Skeletal muscle tissue (tissue), 4 donors: ENCODE results near the gene CEP128. TPM values are rescaled to one million over a fixed set of nuclear protein-coding genes. Genes with fewer than 3 reads are reported as not detected.

Experiments
- H3K27ac ChIP-seq: one replicate; pipeline ENCODE4 v1.7.0; 2013; ENCODE audit warnings: mild to moderate bottlenecking, low read depth, low read length, inconsistent platforms
- H3K27me3 ChIP-seq, 3 donors: one replicate each; pipeline ENCODE4 v1.7.0; 2013; ENCODE audit warnings: low read length in 3 of 3; ENCODE audit not compliant: control insufficient read depth in 3 of 3, insufficient read depth in 3 of 3
- H3K36me3 ChIP-seq, 3 donors: one replicate each; pipeline ENCODE4 v1.7.0; 2013; ENCODE audit warnings: low read length in 3 of 3; ENCODE audit not compliant: control insufficient read depth in 3 of 3, insufficient read depth in 3 of 3
- H3K4me1 ChIP-seq, 3 donors: one replicate each; pipeline ENCODE4 v1.7.0; 2013; ENCODE audit warnings: low read length in 3 of 3, mild to moderate bottlenecking in 3 of 3; ENCODE audit not compliant: control insufficient read depth in 3 of 3, insufficient read depth in 3 of 3
- H3K4me3 ChIP-seq, 3 donors: one replicate each; pipeline ENCODE4 v1.7.0; 2013; ENCODE audit warnings: low read length in 3 of 3
- H3K9ac ChIP-seq, 3 donors: one replicate each; pipeline ENCODE4 v1.7.0; 2013; ENCODE audit warnings: low read length in 3 of 3, mild to moderate bottlenecking in 3 of 3, moderate library complexity in 2 of 3, low read depth in 1 of 3
- H3K9me3 ChIP-seq, 3 donors: one replicate each; pipeline ENCODE4 v1.7.0; 2013; ENCODE audit warnings: low read length in 3 of 3; ENCODE audit not compliant: control insufficient read depth in 3 of 3
- total RNA-seq: library from RNA; depleted of rRNA; stranded (reverse); fragments of >200 nt; gene quantifications from one replicate; pipeline ENCODE4 v1.2.3, GENCODE V29; 2014
- donor health status: Osteomylitis.

CEP128 gene
- total RNA-seq, 1 donor from 2014 or later: 6.8 TPM

GRCh38 chr14:80862983-80863382 lies 78.6 kb downstream of the CEP128 start:
- Histone ChIP-seq H3K9ac (no peak overlapping the region), H3K9me3 (peaks cover 0 to 3% (median 0%) of the 10 kb centered on the region in 3 donors)

GRCh38 chr14:80862541-80862940 lies 79.0 kb downstream of the CEP128 start:
- H3K27ac ChIP-seq: no peak overlapping the region
- no peaks in the 10 kb centered on the region for H3K27me3 ChIP-seq
- H3K4me3 ChIP-seq: no peak overlapping the region
- no peak overlapping the region for H3K9ac ChIP-seq
- H3K4me1 ChIP-seq: no peaks in the 10 kb centered on the region
- H3K36me3 ChIP-seq: no peaks in the 10 kb centered on the region
- H3K9me3 ChIP-seq: peaks cover 0 to 3% (median 0%) of the 10 kb centered on the region in 3 donors

More at GRCh38 chr14:80862983-80863382, 78.6 kb downstream of the CEP128 start:
- H3K4me3 ChIP-seq: no peak overlapping the region
- no peaks in the 10 kb centered on the region for H3K36me3 ChIP-seq
- no peaks in the 10 kb centered on the region for H3K4me1 ChIP-seq
- no peak overlapping the region for H3K27ac ChIP-seq
- no peaks in the 10 kb centered on the region for H3K27me3 ChIP-seq

GRCh38 chr14:80850197-80850814 lies 91.2 kb downstream of the CEP128 start:
- H3K9me3 ChIP-seq: no peaks in the 10 kb centered on the region
- no peak overlapping the region for H3K4me3 ChIP-seq
- H3K27ac ChIP-seq: no peak overlapping the region
- no peaks in the 10 kb centered on the region for H3K27me3 ChIP-seq
- H3K9ac ChIP-seq: no peak overlapping the region
- H3K4me1 ChIP-seq: no peaks in the 10 kb centered on the region
- no peaks in the 10 kb centered on the region for H3K36me3 ChIP-seq

GRCh38 chr14:80847070-80847469 lies 94.5 kb downstream of the CEP128 start:
- Histone ChIP-seq H3K4me1 (peaks cover 0 to 5% (median 0%) of the 10 kb centered on the region in 3 donors), H3K9ac (no peak overlapping the region), H3K36me3 (no peaks in the 10 kb centered on the region), H3K27me3 (no peaks in the 10 kb centered on the region), H3K27ac (no peak overlapping the region), H3K4me3 (no peak overlapping the region), H3K9me3 (no peaks in the 10 kb centered on the region)

- no peak overlapping the region for H3K9ac ChIP-seq
- no peaks in the 10 kb centered on the region for H3K27me3 ChIP-seq
- no peak overlapping the region for H3K4me3 ChIP-seq
- H3K4me1 ChIP-seq: peaks cover 0 to 5% (median 0%) of the 10 kb centered on the region in 3 donors
- no peaks in the 10 kb centered on the region for H3K36me3 ChIP-seq
- no peaks in the 10 kb centered on the region for H3K9me3 ChIP-seq
- no peak overlapping the region for H3K27ac ChIP-seq
These were observed 95.7 kb downstream of the CEP128 start for GRCh38 chr14:80845856-80846255.

GRCh38 chr14:80844872-80845271 lies 96.7 kb downstream of the CEP128 start:
- Histone ChIP-seq H3K4me3 (no peak overlapping the region), H3K9me3 (no peaks in the 10 kb centered on the region), H3K27ac (no peak overlapping the region), H3K36me3 (no peaks in the 10 kb centered on the region), H3K27me3 (no peaks in the 10 kb centered on the region), H3K4me1 (peaks cover 0 to 5% (median 0%) of the 10 kb centered on the region in 3 donors), H3K9ac (no peak overlapping the region)

GRCh38 chr14:80839743-80840142 lies 101.8 kb downstream of the CEP128 start:
- Histone ChIP-seq H3K9me3 (no peaks in the 10 kb centered on the region), H3K4me1 (peaks cover 0 to under 1% (median 0%) of the 10 kb centered on the region in 3 donors), H3K27ac (no peak overlapping the region), H3K4me3 (no peak overlapping the region), H3K9ac (no peak overlapping the region), H3K36me3 (no peaks in the 10 kb centered on the region), H3K27me3 (no peaks in the 10 kb centered on the region)

- H3K4me3 ChIP-seq: no peak overlapping the region
- H3K9me3 ChIP-seq: peaks cover 3 to 4% (median 3%) of the 10 kb centered on the region in 3 donors
- no peaks in the 10 kb centered on the region for H3K27me3 ChIP-seq
- H3K9ac ChIP-seq: no peak overlapping the region
- H3K36me3 ChIP-seq: no peaks in the 10 kb centered on the region
- no peak overlapping the region for H3K27ac ChIP-seq
- H3K4me1 ChIP-seq: no peaks in the 10 kb centered on the region
These were observed 131.9 kb downstream of the CEP128 start for GRCh38 chr14:80809663-80810062.

- Histone ChIP-seq H3K36me3 (no peaks in the 10 kb centered on the region), H3K27me3 (no peaks in the 10 kb centered on the region), H3K4me1 (no peaks in the 10 kb centered on the region), H3K9me3 (peaks cover 3 to 4% (median 3%) of the 10 kb centered on the region in 3 donors), H3K27ac (no peak overlapping the region), H3K9ac (no peak overlapping the region), H3K4me3 (no peak overlapping the region)
These were observed 136.4 kb downstream of the CEP128 start for GRCh38 chr14:80805136-80805535.

GRCh38 chr14:80798878-80799277 lies 142.7 kb downstream of the CEP128 start:
- Histone ChIP-seq H3K27me3 (no peaks in the 10 kb centered on the region), H3K9me3 (no peaks in the 10 kb centered on the region), H3K4me3 (no peak overlapping the region), H3K27ac (no peak overlapping the region), H3K9ac (no peak overlapping the region), H3K36me3 (no peaks in the 10 kb centered on the region), H3K4me1 (no peaks in the 10 kb centered on the region)
